T47D (cell line): ENCODE data around the gene CCDC38.

ENCODE experiments used
- DNase-seq, 2 experiments: peaks; one replicate each; pipeline versions ENCODE4 v3.0.0 to v3.0.0-alpha.2; 2011 to 2012; ENCODE audit warnings: low read depth in 1 of 2, low spot score in 1 of 2
- JUND ChIP-seq: IDR thresholded peaks from 2 replicates; pipeline ENCODE4 v1.6.1; 2012; ENCODE audit warnings: low read depth
- in situ Hi-C: cut with HindIII; loops from 2 replicates; pipeline ENCODE4 v1.10.0; 2016; ENCODE audit warnings: low sequenced_read_pairs, low pct_unique_long_range_greater_than_20kb

Gene CCDC38

DNA sequence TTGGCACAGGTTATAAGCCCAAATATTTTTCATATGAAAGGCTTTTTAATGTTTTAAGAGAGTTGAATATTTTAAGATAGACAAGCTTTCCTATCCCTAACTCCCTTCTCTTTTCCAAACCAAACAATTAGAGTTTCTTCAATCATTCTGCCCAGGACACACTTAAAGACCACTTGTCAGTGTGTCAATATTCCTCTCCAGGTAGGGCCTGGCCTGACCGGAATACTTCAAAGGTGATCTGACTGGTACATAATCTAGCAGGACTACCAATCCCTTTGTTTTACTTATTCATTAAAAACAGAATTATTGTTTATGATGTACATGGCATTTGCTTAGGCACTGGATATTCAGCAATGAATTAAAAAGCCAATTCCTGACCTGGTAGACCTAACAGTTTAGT lies 107.8 kb downstream of the CCDC38 start:
- in situ Hi-C loops, result no loop called here
- TF ChIP-seq JUND, result no peak
- no peak for DNase-seq

- in situ Hi-C loops, result no loop called here
- no peak for DNase-seq
Measured at GRCh38 chr12:95830335-95831089, 111.9 kb downstream of the CCDC38 start.

DNA sequence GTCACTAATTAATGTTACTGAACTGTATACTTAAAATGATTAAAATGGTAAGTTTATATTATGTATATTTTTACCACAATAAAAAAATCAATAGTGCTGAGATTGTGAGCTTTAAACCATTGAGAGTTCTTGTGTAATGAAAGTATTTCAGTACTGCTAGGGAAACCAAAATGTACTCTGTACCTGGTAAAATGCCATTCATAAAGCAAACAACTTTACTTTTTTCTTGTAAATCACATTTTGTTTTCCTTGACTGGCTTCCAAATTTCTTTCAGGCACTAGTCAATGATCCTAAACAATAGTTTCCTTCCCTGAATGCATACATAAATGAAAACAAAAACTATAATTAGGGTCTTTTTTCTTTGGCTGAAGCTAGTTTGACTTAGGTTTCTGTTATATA lies 113.0 kb downstream of the CCDC38 start:
- DNase-seq, result no peak
- TF ChIP-seq JUND, result no peak
- in situ Hi-C loops, result no loop called here

More at GRCh38 chr12:95830335-95831089, 111.9 kb downstream of the CCDC38 start:
- TF ChIP-seq JUND, result no peak

- in situ Hi-C loops, result no loop called here
- peak in 1 of 2 experiments; percentile 83 for DNase-seq
- no peak for TF ChIP-seq JUND
Measured at GRCh38 chr12:95820096-95820703, 122.2 kb downstream of the CCDC38 start.
